Heart left ventricle (tissue), 16 donors: ENCODE measurements around the gene EIPR1. TPM values are rescaled to one million over a fixed set of nuclear protein-coding genes. Genes with fewer than 3 reads are reported as not detected.
A peak's percentile ranks its signal among the peaks of the same experiment; 100 is the strongest.
"Not testable (repeated sequence)": the region's sequence is repeated elsewhere in the genome, so short reads cannot be mapped to it uniquely, and the experiment has no call there.

ENCODE experiments used
- ATAC-seq, 4 donors: fragments of 200-7000 bp; cut with Tn5 transposase; one replicate each; pipeline ENCODE4 v1.9.1; 2020 to 2022; ENCODE audit warnings: moderate library complexity in 4 of 4, mild to moderate bottlenecking in 3 of 4, moderate number of reproducible peaks in 1 of 4
- DNase-seq, 5 donors: peaks; one replicate each; pipeline ENCODE4 v3.0.0-alpha.2; 2020
- H3K27ac ChIP-seq, 12 donors: fragments of 200-600 bp; sonication (generic) in 4 of 12; one replicate each; pipeline versions ENCODE4 v1.5.0 to v1.8.0; 2016 to 2022; ENCODE audit warnings: mild to moderate bottlenecking in 2 of 12
- H3K27me3 ChIP-seq, 9 donors: fragments of 200-600 bp; sonication (generic) in 2 of 9; one replicate each; pipeline versions ENCODE4 v1.5.1 to v1.8.0; 2016 to 2022; ENCODE audit warnings: mild to moderate bottlenecking in 3 of 9
- H3K36me3 ChIP-seq, 9 donors: fragments of 200-600 bp; sonication (generic) in 2 of 9; one replicate each; pipeline versions ENCODE4 v1.5.0 to v1.8.0; 2018 to 2022; ENCODE audit warnings: mild to moderate bottlenecking in 2 of 9
- H3K4me1 ChIP-seq, 12 donors: fragments of 200-600 bp; sonication (generic) in 4 of 12; one replicate each; pipeline versions ENCODE4 v1.5.0 to v1.8.0; 2016 to 2022; ENCODE audit warnings: mild to moderate bottlenecking in 3 of 12
- H3K4me3 ChIP-seq, 12 donors: fragments of 200-600 bp; sonication (generic) in 4 of 12; one replicate each; pipeline versions ENCODE4 v1.5.0 to v1.8.0; 2017 to 2022; ENCODE audit warnings: mild to moderate bottlenecking in 9 of 12, moderate library complexity in 4 of 12
- H3K9me3 ChIP-seq, 12 donors: fragments of 200-600 bp; sonication (generic) in 4 of 12; one replicate each; pipeline versions ENCODE4 v1.5.0 to v1.8.0; 2016 to 2022; ENCODE audit warnings: mild to moderate bottlenecking in 1 of 12
- POLR2A ChIP-seq, 2 donors: fragments of 450-650 bp; IDR thresholded peaks; one replicate each; pipeline ENCODE4 v1.6.1; 2017; ENCODE audit warnings: antibody characterized with exemption in 2 of 2, mild to moderate bottlenecking in 2 of 2, moderate library complexity in 2 of 2
- WGBS, 4 donors: extraction: QIAGEN DNeasy Blood & Tissue Kit in 2 of 4; methylation state at CpG; one replicate each; pipeline versions ENCODE4 v1.1.5 to v1.1.7; 2013 to 2018; 5-methylcytosine and 5-hydroxymethylcytosine counted together
- intact Hi-C, 10 donors: fragments of 100-400 bp; cut with DNase I; formaldehyde crosslinking; loops; one replicate each; pipeline versions ENCODE4 v1.11.1 to v1.14.2; 2022
- polyA plus RNA-seq, 2 donors: library from polyadenylated mRNA; stranded (reverse); fragments of 200-250 nt; gene quantifications; one replicate each; pipeline ENCODE4 v1.2.3, GENCODE V29; 2013
- total RNA-seq, 9 donors: library from RNA; depleted of rRNA in 2 of 9; stranded (reverse); fragments of >200 nt in 2 of 9; fragmentation: NEBNext Ultra II Directional in 3 of 9; extraction: Animal tissue kit (Norgen Biotek cat#: 25700) in 3 of 9; gene quantifications; one replicate each; pipeline versions ENCODE4 v1.1.0 to v1.2.4, GENCODE V29; 2016 to 2023
- TF ChIP-seq, protein P1 (sequence below), 12 donors: fragments of 200-600 bp; sonication (generic) in 4 of 12; IDR thresholded peaks; one replicate each; pipeline versions ENCODE4 v1.5.0 to v1.8.0; 2018 to 2022; ENCODE audit warnings: antibody characterized with exemption in 12 of 12, mild to moderate bottlenecking in 5 of 12
- donor health status: ischemic (EF 13 %, LVEDD 7.1; RV severe dilation, severe dysfunction).
- donor health status: healthy with polysubstance abuse.
- donor health status: DM: no; HTN: yes; CAD: no.
- donor health status: DM: no; HTN: no; CAD: no.
- donor health status: ischemic (EF 25% LVEDD 6.9; RV normal size, moderate dysfunction).
- donor health status: ischemic (EF 25% LVEDD 5.7; RV mildly dilated, moderate dysfunction).
- donor health status: healthy.
- donor health status: DM: yes; HTN: yes; CAD: no.
- donor health status: ischemic (EF 35%, LVEDD 5.7; RV mildly dilated, moderate dysfunction).
- donor health status: nonischemic (EF 11% LVEDD 7.7; RV severe dilation, severe dysfunction).
- donor health status: DM: yes; HTN: yes; CAD: no.
- donor health status: PGD.
- donor health status: ischemic (EF 29% LVEDD 5.4; RV normal size, mild dysfunction).
- donor health status: nonischemic (EF 23%, LVEDD 6.1; RV moderate dilation, normal function).

The EIPR1 gene
- total and polyA plus RNA-seq, 11 donors: 7.9 to 26.1 (median 13.3) TPM

DNA sequence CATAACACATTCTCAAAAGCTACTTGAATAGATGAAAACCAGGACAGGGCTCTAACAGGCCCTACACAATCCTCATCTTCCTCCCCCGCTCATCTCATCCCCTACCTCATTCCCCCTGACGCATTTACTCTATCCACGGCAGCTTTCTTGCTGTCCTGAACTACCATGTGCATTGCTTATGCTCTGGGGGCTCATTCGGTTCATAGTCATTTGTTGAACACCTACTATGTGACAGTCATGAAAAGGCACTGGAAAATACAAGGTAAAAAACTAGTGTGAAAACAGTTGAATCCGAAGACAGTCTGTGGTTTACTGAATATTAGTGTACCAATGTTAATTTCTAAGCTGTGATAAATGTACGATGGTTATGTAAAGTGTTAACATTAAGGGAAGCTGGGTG lies 797 bp downstream of the EIPR1 start:
- peaks cover 0 to 10% (median 0%) of the 10 kb centered on the region in 9 donors for H3K36me3 ChIP-seq
- WGBS, 4 donors: 66 to 75% (median 69%) methylated on average over 6 of the region's 6 CpGs
- intact Hi-C loops: loop anchor here in 5 of 10 donors (5.0 to 10.0 kb wide), 5 partner anchors 85 to 180 kb away; partner anchors contain the start of genes RNASEH1 (in 3 of the 5) and ADI1 (in 2 of the 5)
- no peaks in the 10 kb centered on the region for H3K27me3 ChIP-seq
- no peak for TF ChIP-seq POLR2A (IDR thresholded peaks at IDR 0.05)
- TF ChIP-seq, protein P1, sequence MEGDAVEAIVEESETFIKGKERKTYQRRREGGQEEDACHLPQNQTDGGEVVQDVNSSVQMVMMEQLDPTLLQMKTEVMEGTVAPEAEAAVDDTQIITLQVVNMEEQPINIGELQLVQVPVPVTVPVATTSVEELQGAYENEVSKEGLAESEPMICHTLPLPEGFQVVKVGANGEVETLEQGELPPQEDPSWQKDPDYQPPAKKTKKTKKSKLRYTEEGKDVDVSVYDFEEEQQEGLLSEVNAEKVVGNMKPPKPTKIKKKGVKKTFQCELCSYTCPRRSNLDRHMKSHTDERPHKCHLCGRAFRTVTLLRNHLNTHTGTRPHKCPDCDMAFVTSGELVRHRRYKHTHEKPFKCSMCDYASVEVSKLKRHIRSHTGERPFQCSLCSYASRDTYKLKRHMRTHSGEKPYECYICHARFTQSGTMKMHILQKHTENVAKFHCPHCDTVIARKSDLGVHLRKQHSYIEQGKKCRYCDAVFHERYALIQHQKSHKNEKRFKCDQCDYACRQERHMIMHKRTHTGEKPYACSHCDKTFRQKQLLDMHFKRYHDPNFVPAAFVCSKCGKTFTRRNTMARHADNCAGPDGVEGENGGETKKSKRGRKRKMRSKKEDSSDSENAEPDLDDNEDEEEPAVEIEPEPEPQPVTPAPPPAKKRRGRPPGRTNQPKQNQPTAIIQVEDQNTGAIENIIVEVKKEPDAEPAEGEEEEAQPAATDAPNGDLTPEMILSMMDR (IDR thresholded peaks at IDR 0.05): no peak
- H3K27ac ChIP-seq: peak overlapping the region in 1 of 12 donors; percentile 88
- DNase-seq (no peak), ATAC-seq (no peak)
- no peaks in the 10 kb centered on the region for H3K9me3 ChIP-seq
- H3K4me1 ChIP-seq: peaks cover 0 to 41% (median 32%) of the 10 kb centered on the region in 12 donors
- peak overlapping the region in 11 of 12 donors; percentile 69 to 98 (median 83) for H3K4me3 ChIP-seq

DNA sequence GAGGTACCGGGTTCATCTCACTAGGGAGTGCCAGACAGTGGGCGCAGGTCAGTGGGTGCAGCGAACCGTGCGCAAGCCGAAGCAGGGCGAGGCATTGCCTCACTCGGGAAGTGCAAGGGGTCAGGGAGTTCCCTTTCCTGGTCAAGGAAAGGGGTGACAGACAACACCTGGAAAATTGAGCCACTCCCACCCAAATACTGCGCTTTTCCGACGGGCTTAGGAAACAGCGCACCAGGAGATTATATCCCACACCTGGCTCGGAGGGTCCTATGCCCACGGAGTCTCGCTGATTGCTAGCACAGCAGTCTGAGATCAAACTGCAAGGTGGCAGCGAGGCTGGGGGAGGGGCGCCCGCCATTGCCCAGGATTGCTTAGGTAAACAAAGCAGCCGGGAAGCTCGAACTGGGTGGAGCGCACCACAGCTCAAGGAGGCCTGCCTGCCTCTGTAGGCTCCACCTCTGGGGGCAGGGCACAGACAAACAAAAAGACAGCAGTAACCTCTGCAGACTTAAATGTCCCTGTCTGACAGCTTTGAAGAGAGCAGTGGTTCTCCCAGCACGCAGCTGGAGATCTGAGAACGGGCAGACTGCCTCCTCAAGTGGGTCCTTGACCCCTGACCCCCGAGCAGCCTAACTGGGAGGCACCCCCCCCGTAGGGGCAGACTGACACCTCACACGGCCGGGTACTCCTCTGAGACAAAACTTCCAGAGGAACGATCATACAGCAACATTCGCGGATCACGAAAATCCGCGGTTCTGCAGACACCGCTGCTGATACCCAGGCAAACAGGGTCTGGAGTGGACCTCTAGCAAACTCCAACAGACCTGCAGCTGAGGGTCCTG lies 8.1 kb downstream of the EIPR1 start:
- not testable (repeated sequence) for H3K36me3 ChIP-seq, DNase-seq, H3K9me3 ChIP-seq, H3K4me1 ChIP-seq, H3K27ac ChIP-seq, H3K4me3 ChIP-seq, ATAC-seq, H3K27me3 ChIP-seq
- intact Hi-C loops: loop anchor here in 2 of 10 donors (10.0 kb wide), 2 partner anchors 95 to 185 kb away; partner anchors contain the start of gene RNASEH1 (in 1 of the 2)
- 87 to 95% (median 93%) methylated on average over 24 to 34 of the region's 34 CpGs for WGBS, 4 donors

DNA sequence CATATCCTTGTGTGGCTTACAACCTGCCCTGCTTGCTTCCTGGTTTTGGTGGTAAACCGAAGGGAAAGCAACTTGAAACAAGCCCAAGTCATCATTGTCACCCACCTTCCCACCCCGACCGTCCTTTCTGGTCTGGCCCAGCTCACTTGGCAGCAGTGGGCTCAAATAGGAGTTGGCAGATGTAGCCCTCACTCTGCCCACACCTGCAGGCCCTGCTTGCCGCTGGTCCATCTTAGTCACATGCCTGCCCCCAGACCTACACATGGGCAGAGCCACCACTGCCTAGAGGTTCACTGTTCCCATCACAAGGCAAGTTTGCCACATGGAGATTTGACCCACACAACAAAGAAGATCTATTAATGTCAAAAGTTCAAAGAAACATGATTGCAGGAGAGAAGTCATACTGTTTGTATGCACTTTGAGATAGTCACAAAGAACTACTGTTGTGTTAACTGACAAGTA lies 9.3 kb downstream of the EIPR1 start:
- H3K36me3 ChIP-seq: no peaks in the 10 kb centered on the region
- no peak for ATAC-seq
- no peak overlapping the region for H3K27ac ChIP-seq
- WGBS, 4 donors: 96 to 98% (median 97%) methylated on average over 4 of the region's 4 CpGs
- no peak for DNase-seq
- intact Hi-C loops: no loop called here
- peaks cover 0 to 6% (median 0%) of the 10 kb centered on the region in 12 donors for H3K4me1 ChIP-seq
- no peak for TF ChIP-seq POLR2A (IDR thresholded peaks at IDR 0.05)
- TF ChIP-seq, protein P1 (IDR thresholded peaks at IDR 0.05): no peak
- no peak overlapping the region for H3K4me3 ChIP-seq
- H3K27me3 ChIP-seq: no peaks in the 10 kb centered on the region
- no peaks in the 10 kb centered on the region for H3K9me3 ChIP-seq

GRCh38 chr2:3365219-3365618 lies 12.4 kb downstream of the EIPR1 start:
- intact Hi-C loops: no loop called here

More at GRCh38 chr2:3365219-3365618, 12.4 kb downstream of the EIPR1 start:
- DNase-seq: no peak
- Histone ChIP-seq H3K27ac (no peak overlapping the region), H3K4me3 (no peak overlapping the region), H3K27me3 (no peaks in the 10 kb centered on the region), H3K36me3 (no peaks in the 10 kb centered on the region), H3K9me3 (no peaks in the 10 kb centered on the region), H3K4me1 (peaks cover 0 to 6% (median 0%) of the 10 kb centered on the region in 12 donors)
- TF ChIP-seq, protein P1 (IDR thresholded peaks at IDR 0.05): no peak
- no peak for TF ChIP-seq POLR2A (IDR thresholded peaks at IDR 0.05)
- WGBS, 4 donors: 88 to 96% (median 93%) methylated on average over 5 of the region's 5 CpGs
- no peak for ATAC-seq
